ENCODE measurements around the gene WNT9B. TPM values are rescaled to one million over a fixed set of nuclear protein-coding genes. Genes with fewer than 3 reads are reported as not detected.
A peak's percentile ranks its signal among the peaks of the same experiment; 100 is the strongest.

Gene WNT9B
- total RNA-seq, 2 experiments from 2014 or later: not detected

GRCh38 chr17:46922804-46923635 is 71.6 kb downstream of the WNT9B start, which contains the start of gene GOSR2:
Gene GOSR2 (plus strand): TSS chr17:46923160. CDS start chr17:46923193, 33 bp downstream.
- ATAC-seq (peak; percentile 97), DNase-seq (peak; percentile 92)
- Mint-ChIP-seq H3K4me1 (peaks cover 48% of the 10 kb centered on the region), H3K36me3 (peaks cover 5% of the 10 kb centered on the region), H3K27ac (peak within 1 kb of the TSS; percentile 99), H3K4me3 (peak within 1 kb of the TSS; percentile 83), H3K9me3 (ENCODE audit: low read depth) (no peaks in the 10 kb centered on the region), H3K27me3 (no peaks in the 10 kb centered on the region)
- CTCF ChIA-PET: no interaction called here

DNA sequence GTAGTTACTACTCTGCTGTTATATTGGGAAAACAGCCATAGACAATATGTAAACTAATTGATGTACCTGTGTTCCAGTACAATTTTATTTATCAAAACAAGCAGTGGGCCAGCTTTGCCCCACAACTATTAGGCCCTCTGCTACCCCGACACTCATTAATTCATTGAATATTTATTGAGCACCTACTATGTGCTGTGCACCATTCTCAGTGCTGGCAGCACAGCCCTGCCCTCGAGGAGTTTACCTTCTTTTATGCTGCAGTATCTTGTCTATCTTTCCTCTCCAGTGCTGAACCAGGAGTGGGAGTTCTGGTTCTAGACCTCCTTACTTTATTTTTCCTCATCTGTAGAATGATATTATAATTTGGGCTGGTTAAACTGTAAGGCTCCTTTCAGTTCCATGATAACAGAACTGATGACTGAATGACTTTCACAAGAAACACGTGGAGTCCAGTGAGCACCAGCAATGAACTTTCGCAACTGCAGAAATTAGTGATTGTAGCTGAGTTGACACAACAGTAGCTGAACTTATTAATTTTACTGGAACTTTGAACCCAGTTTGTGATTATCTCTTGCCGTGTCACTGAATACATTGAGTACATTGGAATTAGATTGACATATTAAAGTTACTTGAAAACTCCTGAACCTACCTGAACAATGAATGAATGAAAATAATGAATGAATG is 73.9 kb downstream of the WNT9B start:
- H3K27me3 Mint-ChIP-seq: no peaks in the 10 kb centered on the region
- H3K9me3 Mint-ChIP-seq (ENCODE audit: low read depth): no peaks in the 10 kb centered on the region
- peaks cover 9% of the 10 kb centered on the region for H3K36me3 Mint-ChIP-seq
- CTCF ChIA-PET: interaction anchor here (1.0 kb wide), 1 partner anchor 17 kb away, joined by 4 read pairs; no protein-coding TSS in a partner anchor
- ATAC-seq: no peak
- no peak overlapping the region for H3K4me3 Mint-ChIP-seq
- peaks cover 52% of the 10 kb centered on the region for H3K4me1 Mint-ChIP-seq
- H3K27ac Mint-ChIP-seq: peak overlapping the region; percentile 6
- DNase-seq: no peak

DNA sequence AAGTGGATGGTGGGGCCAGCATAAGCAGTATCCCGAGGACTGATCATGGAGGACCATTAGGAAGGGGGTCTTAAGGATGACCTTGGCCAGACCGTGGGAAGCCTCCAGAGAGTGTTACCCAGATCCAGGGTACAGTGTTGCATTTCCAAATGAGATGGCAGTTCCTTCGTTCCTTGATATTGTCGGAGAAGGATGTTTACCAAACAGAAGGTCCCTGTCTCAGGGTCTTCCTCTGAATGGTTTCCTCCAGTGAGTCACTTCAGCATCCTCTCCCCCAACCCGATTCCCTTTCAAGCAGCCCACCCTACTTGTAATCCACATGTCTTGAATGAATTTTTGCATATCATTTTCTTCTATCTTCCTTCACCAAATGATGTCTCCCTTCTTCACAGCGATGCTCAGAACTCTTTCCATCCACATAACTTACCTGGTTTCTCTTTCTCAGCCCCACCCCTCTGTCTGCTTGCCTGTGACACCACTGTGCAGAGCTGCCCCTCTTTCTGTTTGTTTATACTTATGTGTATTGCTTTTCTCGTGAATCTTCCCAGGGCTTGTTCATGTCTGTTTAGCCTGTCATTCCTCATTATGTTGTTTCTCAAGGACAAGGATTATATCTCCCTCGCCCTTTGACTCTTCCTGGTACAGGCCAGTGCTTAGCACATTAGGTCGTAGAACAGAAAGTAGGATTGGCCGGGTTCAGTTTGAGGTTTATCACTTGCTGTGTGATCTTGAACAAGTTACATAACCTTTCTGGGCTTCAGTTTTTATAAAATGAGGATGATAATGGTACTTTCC is 77.3 kb downstream of the WNT9B start:
- H3K9me3 Mint-ChIP-seq (ENCODE audit: low read depth): no peaks in the 10 kb centered on the region
- H3K27ac Mint-ChIP-seq: no peak overlapping the region
- peaks cover 31% of the 10 kb centered on the region for H3K36me3 Mint-ChIP-seq
- ATAC-seq (no peak), DNase-seq (no peak)
- H3K27me3 Mint-ChIP-seq: no peaks in the 10 kb centered on the region
- peaks cover 46% of the 10 kb centered on the region for H3K4me1 Mint-ChIP-seq
- CTCF ChIA-PET: no interaction called here
- H3K4me3 Mint-ChIP-seq: no peak overlapping the region

GRCh38 chr17:46929413-46929812 is 78.0 kb downstream of the WNT9B start:
- CTCF ChIA-PET: interaction anchor here (1.4 kb wide), 1 partner anchor 13 kb away, joined by 6 read pairs; no protein-coding TSS in a partner anchor
- no peaks in the 10 kb centered on the region for H3K27me3 Mint-ChIP-seq
- no peak for DNase-seq
- H3K27ac Mint-ChIP-seq: no peak overlapping the region
- no peaks in the 10 kb centered on the region for H3K9me3 Mint-ChIP-seq (ENCODE audit: low read depth)
- H3K4me1 Mint-ChIP-seq: peaks cover 39% of the 10 kb centered on the region
- H3K36me3 Mint-ChIP-seq: peaks cover 38% of the 10 kb centered on the region
- H3K4me3 Mint-ChIP-seq: no peak overlapping the region
- ATAC-seq: no peak

- no peak for DNase-seq
- Mint-ChIP-seq H3K27ac (no peak overlapping the region), H3K4me3 (no peak overlapping the region), H3K4me1 (peaks cover 33% of the 10 kb centered on the region), H3K9me3 (ENCODE audit: low read depth) (no peaks in the 10 kb centered on the region), H3K36me3 (peaks cover 39% of the 10 kb centered on the region), H3K27me3 (no peaks in the 10 kb centered on the region)
- CTCF ChIA-PET: interaction anchor here (1.1 to 1.4 kb wide), 2 partner anchors 11 to 13 kb away, joined by 4 to 6 read pairs; no protein-coding TSS in a partner anchor
- ATAC-seq: no peak
Measured at GRCh38 chr17:46930051-46930450, 78.7 kb downstream of the WNT9B start.

DNA sequence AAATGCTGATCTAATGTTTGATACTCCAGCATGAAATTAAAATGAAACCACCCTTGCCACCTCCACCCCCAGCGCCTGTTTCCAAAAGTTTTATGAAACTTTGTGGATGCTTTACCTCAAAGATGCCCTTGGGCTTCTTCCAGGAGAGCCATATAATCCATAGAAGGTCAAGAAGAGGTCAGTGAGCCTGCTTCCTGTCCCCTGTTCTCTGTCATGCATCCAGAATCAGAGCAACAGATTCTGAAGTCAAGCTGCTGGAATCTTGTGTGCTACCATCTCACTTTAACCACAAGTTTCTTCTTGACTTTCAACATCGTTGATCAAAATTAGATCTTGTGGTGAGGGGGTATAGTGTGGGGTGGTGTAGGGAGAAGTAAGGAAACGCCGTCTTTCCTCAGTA is 80.2 kb downstream of the WNT9B start:
- H3K27me3 Mint-ChIP-seq: no peaks in the 10 kb centered on the region
- no peak overlapping the region for H3K27ac Mint-ChIP-seq
- H3K4me1 Mint-ChIP-seq: peaks cover 19% of the 10 kb centered on the region
- no peak for ATAC-seq
- CTCF ChIA-PET: no interaction called here
- no peak overlapping the region for H3K4me3 Mint-ChIP-seq
- H3K9me3 Mint-ChIP-seq (ENCODE audit: low read depth): no peaks in the 10 kb centered on the region
- no peak for DNase-seq
- H3K36me3 Mint-ChIP-seq: peaks cover 37% of the 10 kb centered on the region

DNA sequence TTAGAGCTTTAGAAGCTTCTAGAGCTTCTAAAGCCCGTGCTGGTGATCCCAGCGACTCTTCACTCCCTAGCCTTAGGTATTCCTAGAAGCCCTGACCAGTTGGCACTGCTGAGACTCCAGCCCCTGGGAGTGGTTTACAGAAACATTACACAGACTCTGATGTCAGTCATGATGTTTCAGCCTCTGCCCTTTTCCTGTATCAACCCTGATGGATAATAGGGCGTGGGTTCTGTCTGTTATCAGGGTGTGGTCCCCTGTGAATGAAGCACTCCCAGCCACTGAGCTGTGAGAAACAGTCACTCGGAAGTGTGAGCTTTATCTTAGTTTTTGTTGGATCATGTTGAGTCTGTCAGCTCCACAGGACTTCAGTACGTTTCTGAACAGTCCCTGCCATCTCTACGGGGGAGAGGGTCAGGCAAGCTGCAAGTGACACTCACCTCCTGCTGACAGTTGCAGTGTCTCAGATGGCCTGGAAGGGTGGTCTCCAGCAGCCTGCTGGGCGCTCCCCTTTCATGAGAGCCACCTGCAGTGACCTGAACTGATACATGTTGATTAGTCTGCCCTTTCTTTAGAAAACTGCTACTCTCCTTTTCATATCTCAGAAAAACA is 84.4 kb downstream of the WNT9B start:
- Mint-ChIP-seq H3K4me1 (no peaks in the 10 kb centered on the region), H3K27me3 (no peaks in the 10 kb centered on the region), H3K36me3 (peaks cover 46% of the 10 kb centered on the region), H3K9me3 (ENCODE audit: low read depth) (no peaks in the 10 kb centered on the region), H3K27ac (no peak overlapping the region), H3K4me3 (no peak overlapping the region)
- ATAC-seq (no peak), DNase-seq (no peak)
- CTCF ChIA-PET: no interaction called here

Other genes with a start within 250 kb of the WNT9B start
- gene WNT3, start 32.9 kb upstream of the WNT9B start, total RNA-seq: not detected
- 10 to 100 TPM; 53.1 to 57.8 TPM for gene GOSR2, start 71.6 kb downstream of the WNT9B start, total RNA-seq
- gene RPRML, start 127.7 kb downstream of the WNT9B start, total RNA-seq: not detected

All from activated CD8-positive, alpha-beta memory T cell treated with anti-CD3 and anti-CD28 coated beads, Interleukin-2, amount 10 ng/mL, durations not matched to agents 7 days and 5 days (primary cell).